ENCODE measurements around the gene YBEY. TPM values are rescaled to one million over a fixed set of nuclear protein-coding genes. Genes with fewer than 3 reads are reported as not detected.

YBEY gene
- total and polyA plus RNA-seq, 2 of the 13 experiments (the other 11 are each of a cell fraction or from before 2014, with no cell fraction given): 6.5 to 8.9 TPM

GRCh38 chr21:46325073-46325912, 39.2 kb downstream of the YBEY start (continued):
- TF ChIP-seq, protein P1, sequence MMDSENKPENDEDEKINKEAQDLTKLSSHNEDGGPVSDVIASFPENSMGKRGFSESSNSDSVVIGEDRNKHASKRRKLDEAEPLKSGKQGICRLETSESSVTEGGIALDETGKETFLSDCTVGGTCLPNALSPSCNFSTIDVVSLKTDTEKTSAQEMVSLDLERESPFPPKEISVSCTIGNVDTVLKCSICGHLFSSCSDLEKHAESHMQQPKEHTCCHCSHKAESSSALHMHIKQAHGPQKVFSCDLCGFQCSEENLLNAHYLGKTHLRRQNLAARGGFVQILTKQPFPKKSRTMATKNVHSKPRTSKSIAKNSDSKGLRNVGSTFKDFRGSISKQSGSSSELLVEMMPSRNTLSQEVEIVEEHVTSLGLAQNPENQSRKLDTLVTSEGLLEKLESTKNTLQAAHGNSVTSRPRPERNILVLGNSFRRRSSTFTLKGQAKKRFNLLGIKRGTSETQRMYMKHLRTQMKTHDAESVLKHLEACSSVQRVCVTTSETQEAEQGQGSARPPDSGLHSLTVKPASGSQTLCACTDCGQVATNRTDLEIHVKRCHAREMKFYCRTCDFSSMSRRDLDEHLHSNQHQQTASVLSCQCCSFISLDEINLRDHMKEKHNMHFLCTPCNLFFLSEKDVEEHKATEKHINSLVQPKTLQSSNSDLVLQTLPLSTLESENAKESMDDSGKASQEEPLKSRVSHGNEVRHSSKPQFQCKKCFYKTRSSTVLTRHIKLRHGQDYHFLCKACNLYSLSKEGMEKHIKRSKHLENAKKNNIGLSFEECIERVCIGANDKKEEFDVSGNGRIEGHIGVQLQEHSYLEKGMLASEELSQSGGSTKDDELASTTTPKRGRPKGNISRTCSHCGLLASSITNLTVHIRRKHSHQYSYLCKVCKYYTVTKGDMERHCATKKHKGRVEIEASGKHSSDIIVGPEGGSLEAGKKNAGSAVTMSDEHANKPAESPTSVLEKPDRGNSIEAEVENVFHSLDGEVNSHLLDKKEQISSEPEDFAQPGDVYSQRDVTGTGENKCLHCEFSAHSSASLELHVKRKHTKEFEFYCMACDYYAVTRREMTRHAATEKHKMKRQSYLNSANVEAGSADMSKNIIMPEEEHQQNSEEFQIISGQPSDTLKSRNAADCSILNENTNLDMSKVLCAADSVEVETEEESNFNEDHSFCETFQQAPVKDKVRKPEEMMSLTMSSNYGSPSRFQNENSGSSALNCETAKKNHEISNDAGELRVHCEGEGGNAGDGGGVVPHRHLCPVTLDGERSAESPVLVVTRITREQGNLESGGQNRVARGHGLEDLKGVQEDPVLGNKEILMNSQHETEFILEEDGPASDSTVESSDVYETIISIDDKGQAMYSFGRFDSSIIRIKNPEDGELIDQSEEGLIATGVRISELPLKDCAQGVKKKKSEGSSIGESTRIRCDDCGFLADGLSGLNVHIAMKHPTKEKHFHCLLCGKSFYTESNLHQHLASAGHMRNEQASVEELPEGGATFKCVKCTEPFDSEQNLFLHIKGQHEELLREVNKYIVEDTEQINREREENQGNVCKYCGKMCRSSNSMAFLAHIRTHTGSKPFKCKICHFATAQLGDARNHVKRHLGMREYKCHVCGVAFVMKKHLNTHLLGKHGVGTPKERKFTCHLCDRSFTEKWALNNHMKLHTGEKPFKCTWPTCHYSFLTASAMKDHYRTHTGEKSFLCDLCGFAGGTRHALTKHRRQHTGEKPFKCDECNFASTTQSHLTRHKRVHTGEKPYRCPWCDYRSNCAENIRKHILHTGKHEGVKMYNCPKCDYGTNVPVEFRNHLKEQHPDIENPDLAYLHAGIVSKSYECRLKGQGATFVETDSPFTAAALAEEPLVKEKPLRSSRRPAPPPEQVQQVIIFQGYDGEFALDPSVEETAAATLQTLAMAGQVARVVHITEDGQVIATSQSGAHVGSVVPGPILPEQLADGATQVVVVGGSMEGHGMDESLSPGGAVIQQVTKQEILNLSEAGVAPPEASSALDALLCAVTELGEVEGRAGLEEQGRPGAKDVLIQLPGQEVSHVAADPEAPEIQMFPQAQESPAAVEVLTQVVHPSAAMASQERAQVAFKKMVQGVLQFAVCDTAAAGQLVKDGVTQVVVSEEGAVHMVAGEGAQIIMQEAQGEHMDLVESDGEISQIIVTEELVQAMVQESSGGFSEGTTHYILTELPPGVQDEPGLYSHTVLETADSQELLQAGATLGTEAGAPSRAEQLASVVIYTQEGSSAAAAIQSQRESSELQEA (CRISPR knock-in tag; IDR thresholded peaks at IDR 0.05; ENCODE audit: not compliant biosample characterization): no peak
- TF ChIP-seq TFDP2 (CRISPR knock-in tag; IDR thresholded peaks at IDR 0.05) (no peak), ZNF121 (CRISPR knock-in tag; IDR thresholded peaks at IDR 0.05) (no peak), ATRX (CRISPR knock-in tag; IDR thresholded peaks at IDR 0.05; ENCODE audit: borderline replicate concordance) (no peak), ZNF652 (CRISPR knock-in tag; IDR thresholded peaks at IDR 0.05; ENCODE audit: borderline replicate concordance, low read depth) (no peak), CENPT (CRISPR knock-in tag; IDR thresholded peaks at IDR 0.05; ENCODE audit: low read depth) (no peak), ZNF503 (CRISPR knock-in tag; IDR thresholded peaks at IDR 0.05) (no peak; the same call in 1 of the 2 replicates), ZNF557 (CRISPR knock-in tag; IDR thresholded peaks at IDR 0.05) (no peak), HNRNPH1 (optimal IDR thresholded peaks at IDR 0.05; ENCODE audit: low read depth, low read length) (no peak), ZNF709 (CRISPR knock-in tag; IDR thresholded peaks at IDR 0.05) (no peak), ZNF414 (CRISPR knock-in tag; IDR thresholded peaks at IDR 0.05) (no peak)
- TF ChIP-seq, protein P2, sequence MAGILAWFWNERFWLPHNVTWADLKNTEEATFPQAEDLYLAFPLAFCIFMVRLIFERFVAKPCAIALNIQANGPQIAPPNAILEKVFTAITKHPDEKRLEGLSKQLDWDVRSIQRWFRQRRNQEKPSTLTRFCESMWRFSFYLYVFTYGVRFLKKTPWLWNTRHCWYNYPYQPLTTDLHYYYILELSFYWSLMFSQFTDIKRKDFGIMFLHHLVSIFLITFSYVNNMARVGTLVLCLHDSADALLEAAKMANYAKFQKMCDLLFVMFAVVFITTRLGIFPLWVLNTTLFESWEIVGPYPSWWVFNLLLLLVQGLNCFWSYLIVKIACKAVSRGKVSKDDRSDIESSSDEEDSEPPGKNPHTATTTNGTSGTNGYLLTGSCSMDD (CRISPR knock-in tag; IDR thresholded peaks at IDR 0.05): no peak
- TF ChIP-seq, protein P3, sequence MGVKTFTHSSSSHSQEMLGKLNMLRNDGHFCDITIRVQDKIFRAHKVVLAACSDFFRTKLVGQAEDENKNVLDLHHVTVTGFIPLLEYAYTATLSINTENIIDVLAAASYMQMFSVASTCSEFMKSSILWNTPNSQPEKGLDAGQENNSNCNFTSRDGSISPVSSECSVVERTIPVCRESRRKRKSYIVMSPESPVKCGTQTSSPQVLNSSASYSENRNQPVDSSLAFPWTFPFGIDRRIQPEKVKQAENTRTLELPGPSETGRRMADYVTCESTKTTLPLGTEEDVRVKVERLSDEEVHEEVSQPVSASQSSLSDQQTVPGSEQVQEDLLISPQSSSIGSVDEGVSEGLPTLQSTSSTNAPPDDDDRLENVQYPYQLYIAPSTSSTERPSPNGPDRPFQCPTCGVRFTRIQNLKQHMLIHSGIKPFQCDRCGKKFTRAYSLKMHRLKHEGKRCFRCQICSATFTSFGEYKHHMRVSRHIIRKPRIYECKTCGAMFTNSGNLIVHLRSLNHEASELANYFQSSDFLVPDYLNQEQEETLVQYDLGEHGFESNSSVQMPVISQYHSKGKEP (CRISPR knock-in tag; IDR thresholded peaks at IDR 0.05): no peak
